ENCODE measurements around the gene AKAP8. TPM values are rescaled to one million over a fixed set of nuclear protein-coding genes. Genes with fewer than 3 reads are reported as not detected.

The AKAP8 gene
- polyA plus RNA-seq, 1 experiment = 11.2 TPM

DNA sequence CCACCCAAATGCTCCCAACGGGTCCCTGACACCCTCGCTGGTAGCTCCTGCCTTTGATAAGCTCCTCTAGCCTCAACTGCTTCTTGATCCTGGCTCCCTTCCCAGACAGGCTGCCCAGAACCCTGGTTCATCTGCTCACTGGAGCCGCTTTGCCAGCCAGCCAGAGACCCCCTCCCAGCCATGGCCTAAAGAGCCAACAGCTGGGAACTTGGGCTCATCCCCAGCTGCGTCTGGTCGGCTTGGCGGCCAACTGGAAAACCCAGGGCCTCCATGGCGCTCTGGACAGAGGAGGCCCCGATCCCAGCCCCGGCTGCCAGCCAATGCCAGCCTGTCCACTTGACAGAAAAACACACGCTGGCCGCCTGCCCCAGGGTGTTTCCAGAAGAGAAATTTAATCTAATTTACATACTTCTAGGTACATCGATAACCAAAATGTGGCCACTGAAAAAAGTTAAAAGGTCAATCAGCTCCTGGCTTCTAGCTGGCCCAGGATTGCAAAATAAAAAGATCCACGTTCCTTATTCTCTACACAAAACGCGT, 42.2 kb upstream of the AKAP8 start:
- CTCF ChIA-PET = interaction anchor here (1.1 to 1.5 kb wide), 2 partner anchors 14 to 226 kb away, joined by 3 to 5 read pairs; no protein-coding TSS in a partner anchor
- TF ChIP-seq CTCF (IDR thresholded peaks at IDR 0.05; ENCODE audit: insufficient read depth, low read depth, low read length) = no peak
- H3K36me3 ChIP-seq (ENCODE audit: control insufficient read depth, insufficient read depth, low read length) = peaks cover 38% of the 10 kb centered on the region
- POLR2A ChIA-PET = no interaction called here
- no peak for DNase-seq (ENCODE audit: low read depth)
- H3K4me3 ChIP-seq (ENCODE audit: low read depth, low read length) = no peak overlapping the region
- H3K27me3 ChIP-seq (ENCODE audit: control insufficient read depth, insufficient read depth, low read length) = no peaks in the 10 kb centered on the region

- H3K4me3 ChIP-seq (ENCODE audit: low read depth, low read length) = no peak overlapping the region
- peaks cover 36% of the 10 kb centered on the region for H3K36me3 ChIP-seq (ENCODE audit: control insufficient read depth, insufficient read depth, low read length)
- TF ChIP-seq CTCF (IDR thresholded peaks at IDR 0.05; ENCODE audit: insufficient read depth, low read depth, low read length) = no peak
- no peaks in the 10 kb centered on the region for H3K27me3 ChIP-seq (ENCODE audit: control insufficient read depth, insufficient read depth, low read length)
- DNase-seq (ENCODE audit: low read depth) = no peak
- ChIA-PET CTCF (interaction anchor here (1.1 to 1.5 kb wide), 3 partner anchors 15 to 226 kb away, joined by 3 to 5 read pairs (median 3); no protein-coding TSS in a partner anchor), POLR2A (no interaction called here)
Measured at GRCh38 chr19:15421136-15421695, 41.6 kb upstream of the AKAP8 start.

GRCh38 chr19:15419413-15420025, 39.9 kb upstream of the AKAP8 start:
- POLR2A ChIA-PET = interaction anchor here (0.5 to 1.2 kb wide), 2 partner anchors 41 to 224 kb away, joined by 4 to 6 read pairs; no protein-coding TSS in a partner anchor

DNA sequence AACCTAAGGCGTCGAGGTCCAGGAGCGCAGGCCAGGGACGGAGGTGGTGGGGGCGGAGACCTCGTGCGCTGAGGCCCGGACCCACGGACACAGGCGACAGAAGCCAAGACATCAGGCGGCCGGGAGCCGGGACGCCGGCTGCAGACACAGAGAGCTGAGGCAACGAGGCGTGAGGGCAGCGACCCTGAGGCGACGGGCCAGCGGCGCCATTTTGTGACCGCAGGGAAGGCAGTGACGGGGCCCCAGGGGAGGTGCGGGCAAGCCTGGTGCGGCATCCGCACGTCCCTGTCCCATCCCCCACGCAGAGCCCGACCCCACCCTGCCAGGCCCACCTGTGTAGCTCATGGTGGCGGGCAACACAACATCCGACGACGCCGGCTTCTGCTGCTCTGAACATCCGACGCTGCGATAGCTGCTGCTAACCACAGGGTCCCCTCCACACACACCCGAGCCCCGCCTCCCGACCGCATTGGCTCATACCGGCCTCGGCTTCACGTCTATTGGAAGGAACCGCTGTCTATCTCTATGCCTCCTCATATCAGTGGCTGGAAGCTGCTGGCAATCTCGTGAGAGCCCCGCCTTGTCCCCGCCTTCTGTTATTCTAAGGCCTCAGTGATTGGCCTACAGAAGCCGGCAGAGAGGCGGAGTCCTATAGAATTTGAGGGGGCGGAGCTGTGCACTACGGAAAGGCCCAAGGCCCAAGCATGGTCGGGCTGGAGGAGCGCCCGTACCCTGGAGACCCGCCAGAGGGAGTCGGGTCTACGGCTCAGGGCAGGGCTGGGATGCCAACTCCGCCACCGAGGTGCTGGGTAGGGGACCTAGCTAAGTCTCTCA, 39.2 kb upstream of the AKAP8 start, which contains the start of gene AKAP8L:
AKAP8L (minus strand) TSS at position 410 of the 834 bp plus-strand sequence; CDS start at position 345, 65 bp downstream.
- TF ChIP-seq CTCF (IDR thresholded peaks at IDR 0.05; ENCODE audit: insufficient read depth, low read depth, low read length) = peak; percentile 77
- ChIA-PET CTCF (interaction anchor here (0.6 to 2.9 kb wide), 20 partner anchors 8 to 851 kb away, joined by 3 to 11 read pairs (median 4); no protein-coding TSS in a partner anchor), POLR2A (interaction anchor here (0.5 to 1.2 kb wide), 2 partner anchors 40 to 223 kb away, joined by 4 to 6 read pairs; no protein-coding TSS in a partner anchor)
- peaks cover 20% of the 10 kb centered on the region for H3K36me3 ChIP-seq (ENCODE audit: control insufficient read depth, insufficient read depth, low read length)
- no peaks in the 10 kb centered on the region for H3K27me3 ChIP-seq (ENCODE audit: control insufficient read depth, insufficient read depth, low read length)
- DNase-seq (ENCODE audit: low read depth) = peak; percentile 99
- H3K4me3 ChIP-seq (ENCODE audit: low read depth, low read length) = peak within 1 kb of the TSS; percentile 99

More at GRCh38 chr19:15419413-15420025, 39.9 kb upstream of the AKAP8 start:
- H3K36me3 ChIP-seq (ENCODE audit: control insufficient read depth, insufficient read depth, low read length) = peaks cover 27% of the 10 kb centered on the region
- peak overlapping the region; percentile 49 for H3K4me3 ChIP-seq (ENCODE audit: low read depth, low read length)
- CTCF ChIA-PET = interaction anchor here (0.6 to 2.9 kb wide), 14 partner anchors 9 to 265 kb away, joined by 3 to 11 read pairs (median 4); no protein-coding TSS in a partner anchor
- no peak for DNase-seq (ENCODE audit: low read depth)
- TF ChIP-seq CTCF (IDR thresholded peaks at IDR 0.05; ENCODE audit: insufficient read depth, low read depth, low read length) = no peak
- H3K27me3 ChIP-seq (ENCODE audit: control insufficient read depth, insufficient read depth, low read length) = no peaks in the 10 kb centered on the region

Measured in BJ (cell line).